Stimulated activated naive CD4-positive, alpha-beta T cell treated with Interleukin-2 at 50 U/mL for 16 hours (primary cell): Measurements from ENCODE around the gene CLDN4.

Source experiments
- DNase-seq: peaks from one replicate; lab custom pipeline; 2025; lab: John Stamatoyannopoulos, UW

Gene CLDN4

GRCh38 chr7:73876361-73876760 is 45.6 kb downstream of the CLDN4 start:
- DNase-seq = no peak

- DNase-seq = no peak
These were observed 46.2 kb downstream of the CLDN4 start for GRCh38 chr7:73876973-73877372.

GRCh38 chr7:73879977-73880681 is 49.3 kb downstream of the CLDN4 start:
- DNase-seq = no peak

GRCh38 chr7:73880755-73881328 is 50.0 kb downstream of the CLDN4 start:
- no peak for DNase-seq

GRCh38 chr7:73881352-73882046 is 50.7 kb downstream of the CLDN4 start:
- no peak for DNase-seq

GRCh38 chr7:73882047-73882402 is 51.2 kb downstream of the CLDN4 start:
- DNase-seq = no peak
